ENCODE measurements around the gene ZNF10.

ZNF10 gene

DNA sequence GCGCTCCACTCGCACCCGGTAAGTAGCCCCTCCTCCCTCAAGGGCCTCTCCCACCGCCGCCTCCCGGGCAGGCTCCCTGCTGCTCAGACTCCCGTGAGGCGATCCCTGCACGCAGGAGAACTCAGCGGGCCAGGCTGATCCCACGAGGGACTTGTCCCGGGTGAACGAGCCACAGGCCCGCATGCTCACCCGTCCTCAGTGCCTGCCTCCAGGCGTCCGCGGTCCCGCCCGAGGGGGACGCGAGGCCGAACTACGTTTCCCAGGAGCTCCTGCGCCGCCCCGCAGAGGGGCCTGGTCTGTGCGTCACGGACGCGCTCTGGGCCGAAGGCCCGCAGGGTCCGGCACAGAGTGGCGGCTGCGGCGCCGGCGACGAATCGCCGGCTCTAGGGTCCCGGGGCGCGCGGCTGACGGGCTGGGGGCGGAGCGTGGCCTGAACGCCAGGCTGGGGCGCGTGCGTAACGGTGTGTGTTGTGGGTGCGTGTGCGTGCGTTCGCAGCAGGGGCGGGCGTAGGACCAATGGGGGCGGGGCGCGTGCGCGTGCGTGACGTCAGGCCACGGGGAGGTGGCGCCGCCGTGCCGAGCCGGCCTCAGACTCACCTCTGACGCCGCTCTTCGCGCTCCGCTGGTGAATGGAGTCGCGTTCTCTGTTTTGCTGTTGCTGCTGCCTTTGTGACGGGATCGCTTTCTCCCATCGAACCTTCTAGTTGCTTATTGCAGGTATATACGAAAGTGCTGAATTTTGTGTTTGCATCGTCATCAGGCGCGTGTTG, at the start of gene ZNF10, which contains the start of gene ZNF891:
ZNF10 (plus strand) TSS at position 590 of the 770 bp plus-strand sequence. CDS start 13,866 bp downstream, outside the sequence.
ZNF891 (minus strand) TSS at position 237 of the 770 bp plus-strand sequence. CDS start 8,356 bp downstream, outside the sequence.
- peak; percentile 96 for DNase-seq (ENCODE audit: low spot score)

DNA sequence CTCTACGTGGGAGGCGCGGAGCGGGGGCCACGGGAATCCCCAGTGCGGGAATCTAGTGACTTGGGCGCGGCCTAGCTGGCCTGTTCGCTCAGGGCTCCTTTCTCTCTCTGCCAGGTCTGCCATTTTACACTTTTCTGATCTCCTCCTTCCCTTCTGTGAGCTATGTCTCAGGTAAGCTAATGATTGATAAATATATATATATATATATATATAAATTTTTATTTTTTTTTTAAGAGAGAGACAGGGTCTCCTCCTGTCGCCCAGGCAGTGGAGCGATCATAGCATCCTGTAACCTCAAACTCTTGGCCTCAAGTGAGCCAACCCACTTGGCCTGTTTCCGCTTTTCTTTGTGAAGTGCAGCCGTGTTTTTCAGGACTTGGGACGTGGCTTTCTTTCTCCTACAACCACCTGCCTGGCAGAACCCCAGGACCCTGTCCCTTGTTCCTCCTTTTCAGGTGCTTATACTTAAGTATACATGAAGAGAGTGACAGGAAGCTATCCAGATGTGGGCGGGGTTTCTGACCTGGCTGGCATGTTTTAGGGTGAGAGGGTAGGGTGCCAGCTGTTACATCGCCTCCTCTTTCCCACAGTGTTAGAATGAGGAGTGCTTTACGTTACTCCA, 49.2 kb upstream of the ZNF10 start:
- no peak for DNase-seq (ENCODE audit: low spot score)

DNA sequence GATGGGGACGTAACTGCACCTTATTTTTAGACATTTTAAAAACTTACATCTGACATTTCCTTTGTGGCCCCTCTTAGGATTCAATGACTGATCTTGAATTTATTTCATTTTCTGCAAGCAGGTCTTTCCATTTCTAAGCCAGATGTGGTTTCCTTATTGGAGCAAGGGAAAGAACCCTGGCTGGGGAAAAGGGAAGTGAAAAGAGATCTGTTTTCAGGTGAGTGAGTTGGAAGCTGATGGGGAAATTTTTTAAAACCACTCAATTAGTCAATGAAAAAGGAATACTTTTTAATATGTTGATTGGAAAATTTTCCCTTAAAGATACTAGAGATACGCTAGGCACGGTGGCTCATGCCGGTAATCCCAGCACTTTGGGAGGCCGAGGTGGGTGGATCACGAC, 47.1 kb upstream of the ZNF10 start:
- DNase-seq (ENCODE audit: low spot score), result no peak

DNA sequence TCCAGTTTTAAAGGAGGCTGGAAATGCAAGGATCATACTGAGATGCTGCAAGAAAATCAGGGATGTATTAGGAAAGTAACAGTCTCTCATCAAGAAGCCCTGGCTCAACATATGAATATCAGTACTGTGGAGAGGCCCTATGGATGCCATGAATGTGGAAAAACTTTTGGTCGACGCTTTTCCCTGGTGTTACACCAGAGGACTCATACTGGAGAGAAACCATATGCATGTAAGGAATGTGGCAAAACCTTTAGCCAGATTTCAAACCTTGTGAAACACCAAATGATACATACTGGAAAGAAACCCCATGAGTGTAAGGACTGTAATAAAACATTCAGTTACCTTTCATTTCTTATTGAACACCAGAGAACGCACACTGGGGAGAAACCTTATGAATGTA, 24.8 kb upstream of the ZNF10 start:
- no peak for DNase-seq (ENCODE audit: low spot score)

DNA sequence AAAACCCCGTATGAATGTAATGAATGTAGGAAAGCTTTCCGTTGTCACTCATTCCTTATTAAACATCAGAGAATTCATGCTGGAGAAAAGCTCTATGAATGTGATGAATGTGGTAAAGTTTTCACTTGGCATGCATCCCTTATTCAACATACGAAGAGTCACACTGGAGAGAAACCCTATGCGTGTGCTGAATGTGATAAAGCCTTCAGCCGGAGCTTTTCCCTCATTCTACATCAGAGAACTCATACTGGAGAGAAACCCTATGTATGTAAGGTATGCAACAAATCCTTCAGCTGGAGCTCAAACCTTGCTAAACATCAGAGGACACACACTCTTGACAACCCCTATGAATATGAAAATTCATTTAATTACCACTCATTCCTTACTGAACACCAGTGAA, 24.2 kb upstream of the ZNF10 start:
- DNase-seq (ENCODE audit: low spot score), result peak; percentile 3

DNA sequence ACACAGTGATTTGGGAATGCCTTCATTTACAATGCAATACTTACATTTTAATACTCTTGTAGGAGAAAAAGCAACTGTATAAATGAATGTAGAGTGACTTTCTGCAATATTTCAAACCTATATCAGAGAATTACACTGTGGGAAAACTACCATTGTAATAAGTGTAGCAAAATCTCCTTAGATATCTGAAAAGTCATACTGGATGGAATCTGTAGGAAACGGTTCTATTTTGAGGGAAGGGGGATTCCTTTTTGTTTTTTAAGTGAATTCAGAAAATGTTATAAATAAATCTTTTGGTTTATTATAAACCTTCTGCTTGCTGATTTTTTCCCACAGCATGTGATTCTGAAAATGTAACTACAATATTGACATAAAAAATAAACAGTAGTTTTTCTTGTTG, 23.3 kb upstream of the ZNF10 start:
- DNase-seq (ENCODE audit: low spot score), result no peak

DNA sequence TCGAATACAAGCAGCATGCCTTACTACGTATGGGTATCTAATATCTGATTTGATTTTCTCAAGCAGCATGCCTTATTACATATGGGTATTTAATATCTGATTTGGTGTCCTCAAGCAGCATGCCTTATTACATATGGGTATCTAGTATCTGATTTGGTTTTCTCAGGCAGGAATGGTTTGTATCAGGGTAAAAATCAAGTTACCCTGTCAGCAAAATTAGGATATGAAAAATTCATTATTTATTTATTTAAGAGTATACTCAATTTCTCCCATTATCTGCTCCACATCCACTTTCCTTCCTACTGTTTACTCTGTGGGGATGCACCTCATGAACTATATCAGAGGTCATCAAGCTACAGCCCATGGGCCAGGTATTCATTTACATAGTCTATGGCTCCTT, 22.3 kb upstream of the ZNF10 start:
- DNase-seq (ENCODE audit: low spot score), result no peak

DNA sequence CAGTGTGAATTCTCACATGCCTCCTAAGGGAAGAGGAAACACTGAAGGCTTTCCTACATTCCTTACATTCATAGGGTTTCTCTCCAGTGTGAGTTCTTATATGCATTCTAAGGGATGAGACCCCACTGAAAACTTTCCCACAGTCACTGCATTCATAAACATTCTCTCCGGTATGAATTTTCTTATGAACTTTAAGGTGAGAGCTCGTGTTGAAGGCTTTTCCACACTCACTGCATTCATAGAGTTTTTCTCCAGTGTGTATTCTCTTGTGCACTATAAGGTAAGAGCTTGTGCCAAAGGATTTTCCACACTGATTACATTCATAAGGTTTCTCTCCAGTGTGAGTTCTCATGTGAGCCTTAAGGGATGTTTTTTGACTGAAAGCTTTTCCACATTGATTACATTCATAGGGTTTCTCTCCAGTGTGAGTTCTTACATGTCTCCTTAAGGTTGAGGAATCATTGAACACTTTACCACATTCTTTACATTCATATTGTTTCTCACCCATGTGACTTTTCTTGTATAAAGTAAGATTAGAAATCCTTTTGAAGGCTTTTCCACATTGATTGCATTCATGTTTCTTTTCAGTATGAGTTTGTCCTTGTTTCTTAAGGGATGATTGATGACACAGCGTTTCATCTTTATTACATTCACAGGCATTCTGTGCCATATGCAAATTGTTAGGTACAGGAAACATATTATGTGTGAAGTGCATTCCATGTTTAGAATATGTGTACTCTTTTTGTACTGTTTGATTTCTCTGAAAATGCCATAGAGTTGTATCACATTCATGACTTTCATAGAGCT, 9.8 kb upstream of the ZNF10 start:
- no peak for DNase-seq (ENCODE audit: low spot score)

DNA sequence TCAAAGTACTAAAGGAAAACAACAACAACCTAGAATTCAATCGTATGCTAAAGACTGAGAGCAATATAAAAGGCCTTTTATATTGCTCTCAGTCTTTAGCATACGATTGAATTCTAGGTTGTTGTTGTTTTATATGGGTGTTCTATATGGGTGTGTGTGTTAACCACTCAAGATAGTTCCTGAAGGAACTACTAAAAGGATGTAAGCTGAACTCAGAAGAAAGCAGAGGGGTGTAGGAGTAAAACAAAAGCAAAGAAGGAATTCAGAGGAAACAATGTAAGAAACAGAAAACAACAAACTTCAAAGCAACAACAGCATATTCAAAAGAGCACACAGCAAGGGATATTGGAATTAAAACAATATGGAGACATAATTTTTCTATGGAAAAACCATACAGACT, 5.8 kb upstream of the ZNF10 start:
- no peak for DNase-seq (ENCODE audit: low spot score)

DNA sequence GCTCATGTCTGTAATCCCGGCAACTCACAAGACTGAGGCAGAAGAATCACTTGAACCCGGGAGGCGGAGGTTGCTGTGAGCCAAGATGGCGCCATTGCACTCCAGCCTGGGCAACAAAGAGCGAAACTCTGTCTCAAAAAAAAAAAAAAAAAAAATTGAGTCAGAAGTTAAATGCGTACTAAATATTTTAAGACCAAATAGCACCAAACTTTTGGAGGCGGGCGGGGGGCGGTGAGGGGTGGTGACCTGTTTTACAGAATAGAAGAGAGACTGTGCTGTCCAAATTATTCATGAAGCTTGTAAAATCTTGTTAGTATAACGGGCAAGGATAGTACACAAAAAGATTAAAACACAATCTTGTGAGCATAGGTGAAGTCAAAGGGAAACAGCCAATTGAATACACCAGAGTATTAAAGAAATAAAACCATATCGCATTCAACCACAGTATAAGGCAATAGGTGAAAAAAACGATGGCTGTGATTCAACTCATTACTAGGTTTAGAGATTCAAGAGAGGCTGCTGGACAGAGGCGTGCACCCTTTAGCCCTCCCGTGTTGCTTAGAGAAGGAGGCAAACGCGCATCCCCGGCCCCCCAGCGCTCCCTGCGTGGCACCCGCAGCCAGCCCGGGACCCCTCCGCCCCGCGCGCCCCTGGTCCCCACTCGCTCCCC, 924 bp upstream of the ZNF10 start:
- DNase-seq (ENCODE audit: low spot score), result no peak

DNA sequence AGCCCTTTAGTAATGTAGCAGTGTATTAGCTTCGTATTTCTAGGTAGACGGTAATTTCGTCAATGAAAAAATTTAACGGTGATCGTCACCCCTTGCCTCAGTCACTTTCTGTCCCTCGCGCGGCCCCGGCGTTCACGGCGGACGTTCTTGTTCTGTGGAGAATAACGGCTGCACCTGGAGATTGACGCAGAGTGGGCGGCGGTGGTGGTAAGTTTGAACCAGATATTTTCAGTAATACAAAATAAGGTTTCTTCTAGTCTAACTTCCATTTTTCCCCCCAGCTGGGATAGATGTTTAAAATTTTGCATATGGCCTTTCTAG, 341 bp downstream of the ZNF10 start:
- no peak for DNase-seq (ENCODE audit: low spot score)

DNA sequence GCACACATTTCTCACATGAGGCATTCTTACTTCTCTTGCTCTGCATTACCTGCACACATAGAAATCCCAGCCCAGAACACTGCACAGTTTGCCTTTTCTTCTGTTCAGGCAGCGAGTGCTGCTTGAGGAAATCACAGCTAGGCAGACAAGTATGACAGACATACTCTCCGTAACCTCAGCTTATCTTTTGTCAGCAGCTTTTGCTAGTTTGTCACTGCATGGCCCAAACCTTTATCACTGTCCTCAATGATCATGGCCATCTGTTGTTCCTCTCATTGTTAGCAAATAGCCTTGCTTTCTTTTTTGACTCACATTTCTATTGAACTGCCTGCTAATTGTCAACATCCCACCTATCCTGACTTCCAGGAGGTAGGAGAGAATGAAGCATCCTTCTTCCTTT, 5.3 kb downstream of the ZNF10 start:
- DNase-seq (ENCODE audit: low spot score), result no peak

DNA sequence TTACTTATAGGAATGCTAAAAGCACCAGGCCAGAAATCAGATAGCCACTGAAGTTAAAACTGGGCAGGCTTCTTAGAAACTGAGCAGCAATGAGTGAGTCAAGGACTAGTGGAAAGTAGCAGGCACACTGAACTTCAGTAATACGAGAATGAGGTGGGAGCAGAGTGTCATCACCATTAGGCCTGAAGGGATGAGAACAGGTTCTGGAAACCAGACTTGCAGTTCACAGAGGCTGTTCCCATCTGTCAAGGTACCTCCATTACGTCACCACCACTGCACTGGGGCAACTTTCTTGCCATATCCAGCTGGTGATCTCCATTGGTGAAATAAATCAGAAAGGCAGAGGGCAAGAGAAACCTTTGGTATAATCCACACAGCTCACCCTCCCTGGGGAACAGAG, 15.6 kb downstream of the ZNF10 start:
- DNase-seq (ENCODE audit: low spot score), result no peak

DNA sequence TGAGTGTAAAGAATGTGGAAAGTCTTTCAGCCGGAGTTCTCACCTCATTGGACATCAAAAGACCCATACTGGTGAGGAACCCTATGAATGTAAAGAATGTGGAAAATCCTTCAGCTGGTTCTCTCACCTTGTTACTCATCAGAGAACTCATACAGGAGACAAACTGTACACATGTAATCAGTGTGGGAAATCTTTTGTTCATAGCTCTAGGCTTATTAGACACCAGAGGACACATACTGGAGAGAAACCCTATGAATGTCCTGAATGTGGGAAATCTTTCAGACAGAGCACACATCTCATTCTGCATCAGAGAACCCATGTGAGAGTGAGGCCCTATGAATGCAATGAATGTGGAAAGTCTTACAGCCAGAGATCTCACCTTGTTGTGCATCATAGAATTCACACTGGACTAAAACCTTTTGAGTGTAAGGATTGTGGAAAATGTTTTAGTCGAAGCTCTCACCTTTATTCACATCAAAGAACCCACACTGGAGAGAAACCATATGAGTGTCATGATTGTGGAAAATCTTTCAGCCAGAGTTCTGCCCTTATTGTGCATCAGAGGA, 25.8 kb downstream of the ZNF10 start:
- no peak for DNase-seq (ENCODE audit: low spot score)

DNA sequence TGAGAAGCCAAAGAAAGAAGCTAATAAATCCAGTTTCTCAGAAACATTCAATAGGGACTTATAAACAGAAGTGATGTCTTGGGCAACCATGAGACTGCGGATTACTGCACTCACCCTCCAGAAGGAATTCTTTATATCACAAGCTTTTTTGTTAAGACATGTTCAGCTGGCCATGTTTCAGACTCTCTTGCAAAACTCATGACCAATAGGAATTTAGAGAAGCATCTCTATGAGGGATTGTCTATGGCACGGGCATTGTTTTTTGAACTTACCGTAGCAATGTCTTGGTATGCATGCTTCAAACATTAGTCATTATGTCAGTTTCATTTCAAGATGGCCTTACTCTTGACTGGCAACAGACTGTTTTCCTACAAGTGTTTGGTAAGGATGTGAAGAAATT, 35.3 kb downstream of the ZNF10 start:
- no peak for DNase-seq (ENCODE audit: low spot score)

DNA sequence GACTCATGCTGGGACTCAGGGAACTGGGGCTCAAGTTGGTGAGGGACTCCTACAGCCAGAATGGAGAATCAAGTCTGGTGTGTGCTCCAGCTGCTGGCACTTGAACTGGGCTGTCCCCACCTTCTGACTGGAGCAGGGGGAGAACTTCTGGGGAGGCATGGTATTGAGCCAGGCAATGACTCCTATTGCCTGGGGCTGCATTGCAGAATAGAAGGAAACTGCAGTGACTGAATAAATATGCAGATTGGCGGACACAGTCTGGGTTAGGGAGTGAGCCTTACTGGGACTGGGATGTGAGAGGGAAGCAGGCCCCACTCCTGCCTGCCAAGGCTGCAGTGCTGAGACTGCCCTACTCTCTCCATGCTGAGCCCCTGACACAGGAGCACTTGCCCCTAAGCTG, 42.1 kb downstream of the ZNF10 start:
- DNase-seq (ENCODE audit: low spot score), result no peak

DNA sequence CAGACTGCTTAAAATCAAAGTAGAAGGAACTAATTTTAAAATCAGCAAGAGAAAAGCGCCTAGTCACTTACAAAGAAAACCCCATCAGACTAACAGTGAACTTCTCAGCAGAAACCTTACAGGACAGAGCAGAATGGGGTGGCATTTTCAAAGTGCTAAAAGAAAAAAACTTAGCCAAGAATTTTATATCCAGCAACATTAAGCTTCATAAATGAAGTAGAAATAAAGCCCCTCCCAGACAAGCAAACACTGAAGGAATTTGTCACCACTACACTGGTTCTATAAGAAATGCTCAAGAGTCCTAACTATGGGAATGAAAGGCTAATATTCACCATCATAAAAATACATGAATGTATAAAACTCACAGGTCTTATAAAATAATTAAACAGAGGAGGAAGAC, 44.5 kb downstream of the ZNF10 start:
- DNase-seq (ENCODE audit: low spot score), result no peak

DNA sequence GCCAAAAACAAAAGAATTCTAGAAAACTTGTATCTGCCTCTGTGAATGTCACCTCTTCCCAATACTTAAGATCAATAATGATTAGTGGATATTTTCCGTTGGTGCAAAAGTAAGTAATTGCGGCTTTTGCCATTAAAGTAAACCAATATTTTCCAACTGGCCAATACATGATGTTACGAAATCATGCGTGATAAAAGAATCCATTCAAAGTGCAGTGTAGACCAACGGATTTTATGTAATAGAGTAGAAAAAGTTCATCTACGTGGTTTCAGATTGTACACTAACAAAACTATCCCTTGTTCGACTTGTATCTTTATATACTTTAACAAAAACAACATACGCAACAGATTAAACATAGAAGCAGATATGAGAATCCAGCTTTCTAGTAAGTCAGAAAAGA, 50.2 kb downstream of the ZNF10 start:
- no peak for DNase-seq (ENCODE audit: low spot score)

DNA sequence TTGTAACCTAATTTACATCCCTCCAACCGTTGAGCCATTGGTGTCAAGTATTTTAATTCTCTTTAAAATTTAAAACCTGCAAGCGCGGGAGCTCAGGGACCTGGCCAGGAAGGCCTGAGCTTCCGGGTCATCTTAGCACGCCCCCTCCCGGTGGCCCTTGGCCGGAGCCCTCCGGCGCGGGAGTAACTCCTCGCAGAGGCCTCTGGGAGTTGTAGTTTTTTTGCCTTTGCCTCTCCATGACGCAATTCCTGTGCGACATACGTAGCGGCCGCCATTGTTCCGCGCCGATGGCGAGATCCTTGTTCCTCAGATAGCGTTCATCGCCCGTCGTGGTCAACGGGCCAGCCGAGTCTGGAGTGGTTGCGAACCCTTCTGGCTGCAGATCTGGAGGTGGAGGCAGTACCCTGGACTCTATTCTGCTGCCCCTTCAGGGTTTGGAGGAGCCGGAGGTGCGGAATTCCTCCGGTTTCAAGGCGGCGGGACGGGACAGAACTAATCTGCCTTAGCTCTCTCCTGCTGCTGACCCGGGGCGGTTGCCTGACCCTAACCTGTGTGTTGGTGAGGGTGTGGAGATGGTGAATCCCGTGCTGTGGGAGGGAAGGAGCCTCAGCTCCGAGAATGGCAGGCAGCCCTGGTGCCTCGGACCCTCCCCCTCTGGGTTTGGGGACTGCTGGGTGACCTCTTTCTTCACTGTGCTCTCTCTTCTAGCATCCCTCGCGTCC, 51.0 kb downstream of the ZNF10 start, which contains the start of gene ZNF268:
ZNF268 (plus strand) TSS at position 258 of the 722 bp plus-strand sequence. CDS start 503 bp downstream, outside the sequence.
- DNase-seq (ENCODE audit: low spot score), result peak; percentile 92

DNA sequence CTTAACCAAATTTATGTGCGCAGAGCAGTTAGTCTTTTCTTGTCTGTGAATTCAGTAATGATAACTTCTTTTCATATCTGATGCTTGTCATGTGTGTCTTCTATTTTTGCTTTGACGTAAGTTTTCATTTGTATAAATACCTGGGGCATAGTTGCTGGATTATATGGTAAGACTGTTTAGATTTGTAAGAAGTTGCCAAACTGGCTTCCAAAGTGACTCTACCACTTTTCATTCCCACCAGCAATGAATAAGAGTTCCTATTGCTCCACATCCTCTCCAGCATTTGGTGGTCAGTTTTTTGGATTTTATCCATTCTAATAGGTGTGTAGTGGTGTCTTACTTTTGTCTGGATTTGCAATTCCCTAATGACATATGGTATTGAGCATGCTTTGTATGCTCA, 59.7 kb downstream of the ZNF10 start:
- DNase-seq (ENCODE audit: low spot score), result no peak

DNA sequence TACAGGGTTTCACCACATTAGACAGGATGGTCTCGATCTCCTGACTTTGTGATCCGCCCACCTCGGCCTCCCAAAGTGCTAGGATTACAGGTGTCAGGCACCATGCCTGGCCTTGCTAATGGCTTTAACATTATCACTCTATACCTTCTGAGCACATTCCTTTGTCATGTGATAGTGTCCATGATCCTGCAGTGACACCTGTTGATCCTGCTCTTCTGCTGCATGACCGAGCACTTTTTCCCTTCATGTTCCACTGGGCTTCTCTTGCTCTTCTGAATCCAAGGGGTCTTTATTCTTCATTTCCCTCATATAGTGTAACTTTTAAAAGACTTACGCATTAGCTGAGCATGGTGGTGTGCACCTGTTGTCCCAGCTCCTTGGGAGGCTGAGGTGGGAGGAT, 62.4 kb downstream of the ZNF10 start:
- no peak for DNase-seq (ENCODE audit: low spot score)
